ENCODE measurements around the gene AFG1L.

- TF ChIP-seq CTCF (IDR thresholded peaks at IDR 0.05; ENCODE audit: low read length) (no peak), EZH2 (IDR thresholded peaks at IDR 0.05; ENCODE audit: borderline replicate concordance, low read length) (no peak)
These were observed 173.5 kb downstream of the AFG1L start for GRCh38 chr6:108468346-108468745.

Data from OCI-LY1 (cell line).